SU-DHL-6 (cell line): ENCODE data around the gene ATG10.
A peak's percentile ranks its signal among the peaks of the same experiment; 100 is the strongest.

Source experiments
- H2AFZ ChIP-seq: fragments of 200-600 bp; sonication (generic); 2 replicates; pipeline ENCODE4 v1.6.1; 2014; ENCODE audit warnings: low read depth, mild to moderate bottlenecking, moderate library complexity, mixed read lengths, antibody characterized with exemption, low read length; ENCODE audit not compliant: severe bottlenecking
- H3F3A ChIP-seq: fragments of 200-600 bp; shearing (Covaris generic); 2 replicates; pipeline ENCODE4 v1.6.0; 2016; ENCODE audit warnings: antibody characterized with exemption, mild to moderate bottlenecking; ENCODE audit not compliant: insufficient read depth
- H3K27ac ChIP-seq: fragments of 200-600 bp; sonication (generic); 2 replicates; pipeline ENCODE4 v1.5.1; 2016; ENCODE audit warnings: low read depth, mild to moderate bottlenecking, low read length, moderate library complexity, mixed read lengths
- H3K27me3 ChIP-seq: fragments of 200-600 bp; sonication (generic), shearing (Covaris generic); 2 replicates; pipeline ENCODE4 v1.6.0; 2014; ENCODE audit warnings: mild to moderate bottlenecking, low read length
- H3K36me3 ChIP-seq: fragments of 200-600 bp; sonication (generic); 2 replicates; pipeline ENCODE4 v1.6.1; 2014; ENCODE audit warnings: mild to moderate bottlenecking, low read length, mixed read lengths
- H3K4me2 ChIP-seq: fragments of 300-600, 200-600 bp; shearing (Covaris generic), sonication (generic); 2 replicates; pipeline ENCODE4 v1.6.0; 2014; ENCODE audit warnings: low read length, low read depth, mild to moderate bottlenecking; ENCODE audit not compliant: poor library complexity, severe bottlenecking
- H3K4me3 ChIP-seq: fragments of 200-600 bp; sonication (generic); 2 replicates; pipeline ENCODE4 v1.5.1; 2014; ENCODE audit warnings: antibody characterized with exemption, low read length, mild to moderate bottlenecking, mixed read lengths; ENCODE audit not compliant: insufficient read depth, poor library complexity, severe bottlenecking
- H3K79me2 ChIP-seq: fragments of 200-600 bp; sonication (generic); 2 replicates; pipeline ENCODE4 v1.6.1; 2014; ENCODE audit warnings: mild to moderate bottlenecking, low read length, moderate library complexity; ENCODE audit not compliant: insufficient read depth
- H3K9ac ChIP-seq: fragments of 200-600 bp; sonication (generic); 2 replicates; pipeline ENCODE4 v1.7.0; 2014; ENCODE audit warnings: mild to moderate bottlenecking, low read length
- H3K9me2 ChIP-seq: fragments of 200-600 bp; sonication (generic); replicated peaks from 2 replicates; pipeline ENCODE4 v1.6.1; 2014; ENCODE audit warnings: low read length; ENCODE audit not compliant: insufficient read depth
- H3K9me3 ChIP-seq: fragments of 200-600 bp; sonication (generic); 2 replicates; pipeline ENCODE4 v1.6.1; 2014; ENCODE audit warnings: low read length, mixed read lengths; ENCODE audit not compliant: insufficient read depth
- H4K20me1 ChIP-seq: fragments of 200-600 bp; sonication (generic); 2 replicates; pipeline ENCODE4 v1.6.1; 2014; ENCODE audit warnings: low read depth, mild to moderate bottlenecking, antibody characterized with exemption, low read length, moderate library complexity, mixed read lengths
- CTCF ChIP-seq: fragments of 200-600 bp; sonication (generic); IDR thresholded peaks from one replicate; pipeline ENCODE4 v1.5.1; 2017; ENCODE audit warnings: antibody characterized with exemption, mild to moderate bottlenecking, low read length, moderate library complexity; ENCODE audit not compliant: insufficient read depth, poor library complexity, severe bottlenecking
- EZH2phosphoT487 ChIP-seq: fragments of 200-600 bp; sonication (generic), shearing (Covaris generic); conservative IDR thresholded peaks from 2 replicates; pipeline ENCODE4 v1.6.1; 2018; ENCODE audit warnings: mild to moderate bottlenecking, antibody characterized with exemption, low read length, moderate library complexity, mixed read lengths

Gene ATG10

GRCh38 chr5:82174128-82174918, 202.5 kb downstream of the ATG10 start:
- H3K9me2 ChIP-seq = no peaks in the 10 kb centered on the region
- no peak overlapping the region for H3K4me3 ChIP-seq
- no peak overlapping the region for H3K9ac ChIP-seq
- no peaks in the 10 kb centered on the region for H3K36me3 ChIP-seq
- no peaks in the 10 kb centered on the region for H3K9me3 ChIP-seq
- TF ChIP-seq CTCF = peak; percentile 95
- no peak for TF ChIP-seq EZH2phosphoT487
- no peaks in the 10 kb centered on the region for H3K79me2 ChIP-seq
- H4K20me1 ChIP-seq = no peaks in the 10 kb centered on the region
- peak overlapping the region; percentile 44 for H3K27ac ChIP-seq
- no peaks in the 10 kb centered on the region for H3K27me3 ChIP-seq
- peak overlapping the region; percentile 57 for H3K4me2 ChIP-seq
- no peak overlapping the region for H2AFZ ChIP-seq
- H3F3A ChIP-seq = peaks cover 8% of the 10 kb centered on the region; the same call in 1 of the 2 replicates

GRCh38 chr5:82174919-82175219, 203.0 kb downstream of the ATG10 start:
- Histone ChIP-seq H3K27me3 (no peaks in the 10 kb centered on the region), H3K79me2 (no peaks in the 10 kb centered on the region), H3K9me3 (no peaks in the 10 kb centered on the region), H3K4me2 (no peak overlapping the region), H3K36me3 (no peaks in the 10 kb centered on the region), H3F3A (peaks cover 8% of the 10 kb centered on the region; the same call in 1 of the 2 replicates), H3K27ac (no peak overlapping the region), H4K20me1 (no peaks in the 10 kb centered on the region), H3K4me3 (no peak overlapping the region), H2AFZ (no peak overlapping the region), H3K9ac (no peak overlapping the region), H3K9me2 (no peaks in the 10 kb centered on the region)
- TF ChIP-seq EZH2phosphoT487 = no peak
- no peak for TF ChIP-seq CTCF

GRCh38 chr5:82176115-82176814, 204.4 kb downstream of the ATG10 start:
- H3K36me3 ChIP-seq = no peaks in the 10 kb centered on the region

More at GRCh38 chr5:82176115-82176814, 204.4 kb downstream of the ATG10 start:
- Histone ChIP-seq H3K9me2 (no peaks in the 10 kb centered on the region), H3K9ac (no peak overlapping the region), H3F3A (peaks cover 8% of the 10 kb centered on the region; the same call in 1 of the 2 replicates), H4K20me1 (no peaks in the 10 kb centered on the region), H3K27ac (no peak overlapping the region), H3K79me2 (no peaks in the 10 kb centered on the region), H3K4me2 (no peak overlapping the region), H3K27me3 (no peaks in the 10 kb centered on the region), H2AFZ (no peak overlapping the region), H3K4me3 (no peak overlapping the region), H3K9me3 (no peaks in the 10 kb centered on the region)
- TF ChIP-seq CTCF (no peak), EZH2phosphoT487 (no peak)
